ENCODE measurements around the gene NSDHL.

NSDHL gene

DNA sequence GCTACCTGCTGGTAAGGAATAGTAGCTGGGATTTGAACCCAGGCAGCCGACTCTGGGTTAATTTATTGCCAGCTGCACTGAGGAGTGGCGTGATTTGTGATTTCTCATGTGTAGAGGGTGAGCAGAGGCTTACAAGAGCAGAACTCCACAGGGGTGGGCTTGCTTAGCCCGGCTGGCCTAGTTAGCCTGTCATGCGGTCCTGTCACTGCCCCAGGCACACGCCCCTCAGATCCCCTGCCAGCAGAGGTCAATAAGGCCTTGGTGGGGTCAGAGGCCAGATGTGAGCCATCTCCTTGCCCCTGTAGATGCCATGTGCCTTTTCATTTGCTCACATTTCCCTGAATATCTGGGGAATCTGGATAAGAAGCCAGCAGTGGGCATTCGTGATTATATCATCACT is 13.4 kb downstream of the NSDHL start:
- no peak for DNase-seq (ENCODE audit: low read depth in 2 of 2)

DNA sequence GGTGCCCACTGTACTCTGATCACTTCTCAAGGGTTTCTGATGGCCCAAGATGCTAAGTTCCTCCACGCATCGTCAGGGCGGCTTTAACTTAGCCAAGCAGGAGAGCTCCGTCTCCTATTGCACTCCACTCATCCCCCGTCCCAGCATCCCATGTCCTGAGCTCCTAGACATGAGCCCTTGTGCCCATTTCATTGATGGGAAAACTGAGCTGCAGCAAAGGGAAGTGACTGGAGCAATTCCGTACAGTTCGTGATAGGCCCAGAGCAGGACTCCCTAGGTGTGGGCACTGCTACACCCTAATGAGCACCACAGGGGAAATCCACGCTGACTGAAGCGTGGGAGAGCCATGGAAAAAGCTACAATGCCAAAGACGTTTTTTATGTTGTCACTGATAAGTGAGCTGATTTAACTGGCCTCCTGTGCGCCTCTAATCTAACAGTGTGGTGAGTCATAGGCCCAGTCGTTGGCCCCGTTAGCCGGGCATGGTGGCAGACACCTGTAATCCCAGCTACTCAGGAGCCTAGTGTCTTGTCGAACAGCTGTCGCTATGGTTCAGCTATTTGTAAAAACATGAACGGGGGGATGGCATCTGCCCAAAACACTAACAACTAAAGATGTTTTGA is 14.9 kb downstream of the NSDHL start:
- DNase-seq (ENCODE audit: low read depth in 2 of 2), result no peak

DNA sequence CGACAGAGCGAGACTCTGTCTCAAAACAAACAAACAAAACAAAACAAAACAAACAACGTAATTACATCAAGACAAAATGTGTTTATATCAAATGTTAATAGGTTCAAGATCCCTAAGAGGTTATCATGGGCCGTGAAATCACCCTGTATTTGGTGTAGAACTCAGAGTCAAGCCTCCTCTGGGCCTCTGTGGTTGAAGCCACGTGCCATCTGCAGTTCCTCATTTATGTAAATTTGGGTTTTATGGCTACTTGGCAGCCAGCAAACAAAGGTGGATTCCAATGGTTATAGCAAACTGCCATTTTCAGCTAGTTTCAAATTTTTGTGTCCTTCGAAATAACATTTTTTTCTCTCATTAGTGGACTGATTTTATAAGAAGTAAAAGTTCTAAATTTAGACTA is 16.4 kb downstream of the NSDHL start:
- no peak for DNase-seq (ENCODE audit: low read depth in 2 of 2)

DNA sequence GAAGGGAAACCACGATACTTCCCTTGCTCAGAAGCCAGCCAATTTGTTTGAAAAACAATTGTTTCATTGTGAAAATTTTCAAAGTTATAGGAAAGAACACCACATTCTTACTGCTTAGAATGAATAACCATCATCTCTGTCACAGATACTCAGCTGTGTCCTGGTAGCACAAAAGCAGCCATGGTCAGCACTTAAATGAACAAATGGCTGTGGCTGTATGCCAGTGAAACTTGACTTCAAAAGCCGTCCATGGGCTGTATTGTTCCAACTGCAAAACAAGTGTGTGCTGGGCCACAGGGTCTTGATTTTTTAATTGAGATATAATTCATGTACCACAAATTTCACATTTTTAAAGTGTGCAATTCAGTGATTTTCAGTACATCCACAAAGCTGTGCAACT is 19.6 kb downstream of the NSDHL start:
- no peak for DNase-seq (ENCODE audit: low read depth in 2 of 2)

DNA sequence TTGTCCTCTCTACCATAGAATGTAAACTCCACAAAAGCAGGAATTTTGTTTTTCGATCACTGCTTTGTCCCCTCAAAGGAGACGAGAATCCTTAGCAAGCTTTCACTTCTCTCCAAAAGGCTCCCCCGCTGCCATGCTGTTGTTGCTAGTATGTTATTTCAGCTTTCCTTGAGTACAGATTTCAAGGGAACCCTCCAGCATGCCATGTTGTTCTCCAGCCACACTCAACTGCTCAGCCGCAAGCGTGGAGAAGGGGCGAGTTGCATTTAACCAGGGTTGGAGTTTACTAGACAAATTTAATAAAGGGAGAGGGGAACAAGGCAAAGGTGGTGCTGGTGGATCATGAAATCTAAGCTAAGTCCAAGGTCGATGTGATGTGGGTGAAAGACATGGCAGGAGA is 23.1 kb downstream of the NSDHL start:
- no peak for DNase-seq (ENCODE audit: low read depth in 2 of 2)

DNA sequence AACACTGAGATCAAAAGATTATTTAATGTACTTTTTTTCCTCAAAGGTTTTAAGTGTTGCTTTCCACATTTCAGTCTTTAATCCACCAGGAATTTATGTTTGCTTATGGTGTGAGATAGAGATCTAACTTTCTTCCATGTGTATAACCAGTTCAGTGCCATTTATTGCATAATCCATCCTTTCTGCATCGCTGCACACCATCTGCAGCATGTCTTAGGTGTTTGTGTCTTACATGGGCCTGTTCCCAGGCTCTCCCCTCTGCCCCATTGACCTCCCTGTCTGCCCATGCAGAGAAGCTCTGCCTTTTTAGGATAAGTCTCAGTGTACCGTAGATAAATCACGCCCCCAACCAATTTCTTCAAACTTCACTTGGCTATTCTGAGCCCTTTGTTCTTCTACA is 30.3 kb downstream of the NSDHL start:
- no peak for DNase-seq (ENCODE audit: low read depth in 2 of 2)

DNA sequence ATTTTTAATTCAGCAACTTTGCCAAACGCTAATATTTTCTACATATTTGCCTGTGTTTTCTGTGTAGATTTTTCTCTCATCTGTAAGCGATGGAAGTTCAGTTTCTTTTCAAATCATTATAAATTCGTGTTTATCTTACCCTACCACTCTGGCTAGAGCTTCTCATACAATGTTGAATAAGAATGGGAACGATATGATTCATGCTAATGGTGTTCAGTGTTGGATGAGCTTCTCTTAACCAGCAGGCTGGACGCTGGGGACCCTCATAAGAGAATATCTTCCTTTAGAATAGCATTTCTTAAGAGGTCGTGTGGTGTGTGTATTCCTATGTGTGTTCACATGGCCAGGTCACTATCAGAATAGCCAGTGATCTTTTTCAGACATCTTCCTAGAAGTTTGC is 31.0 kb downstream of the NSDHL start:
- DNase-seq (ENCODE audit: low read depth in 2 of 2), result no peak

DNA sequence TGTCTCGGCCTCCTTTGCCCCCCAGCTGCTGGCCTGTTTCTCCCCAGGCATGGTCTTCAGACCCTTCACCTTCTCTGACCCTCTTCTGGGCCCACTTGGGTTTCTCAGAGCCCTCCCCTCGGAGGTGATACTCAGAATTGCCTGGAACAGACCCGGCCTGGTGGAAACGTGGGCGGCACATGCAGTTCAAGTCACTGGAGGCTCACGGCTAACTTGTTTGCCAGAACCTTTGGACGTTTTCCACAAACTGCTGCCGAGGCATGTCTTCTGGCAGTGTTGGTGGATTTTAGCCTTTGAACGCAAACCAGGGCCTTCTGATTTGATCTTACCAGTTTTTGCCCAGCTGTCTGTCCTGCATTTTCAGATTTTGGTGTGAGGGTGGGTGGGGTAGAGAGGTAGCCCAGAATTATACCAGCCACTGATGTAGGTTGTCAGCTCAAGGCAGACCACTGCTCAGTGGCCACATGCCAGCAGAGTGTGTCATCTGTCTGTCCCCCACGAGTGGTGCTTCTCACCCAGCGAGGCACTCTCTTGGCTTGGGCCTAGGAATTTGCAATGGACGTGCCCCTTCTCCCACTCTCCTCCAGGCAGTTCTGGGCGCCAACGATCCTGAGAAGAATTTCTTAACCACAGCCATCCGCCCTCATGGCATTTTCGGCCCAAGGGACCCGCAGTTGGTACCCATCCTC is 34.5 kb downstream of the NSDHL start:
- no peak for DNase-seq (ENCODE audit: low read depth in 2 of 2)

DNA sequence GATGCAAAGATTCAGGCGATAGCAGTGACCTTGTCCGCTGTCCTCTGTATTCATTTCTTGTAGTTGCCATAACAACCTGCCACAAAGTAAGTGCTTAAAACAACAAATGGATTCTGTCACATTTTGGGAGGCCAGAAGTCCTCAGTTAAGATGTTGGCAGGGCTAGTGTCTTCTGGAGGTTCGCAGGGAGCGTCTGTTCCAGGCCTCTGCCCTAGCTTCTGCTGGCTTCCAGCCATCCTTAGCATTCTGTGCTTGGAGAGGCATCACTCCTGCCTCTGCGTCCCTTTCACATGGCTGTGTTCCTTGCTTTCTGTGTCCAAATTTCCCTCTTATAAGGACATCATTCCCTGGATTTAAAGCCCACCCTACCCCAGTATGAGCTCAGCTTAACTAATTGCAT is 35.5 kb downstream of the NSDHL start:
- DNase-seq (ENCODE audit: low read depth in 2 of 2), result no peak

DNA sequence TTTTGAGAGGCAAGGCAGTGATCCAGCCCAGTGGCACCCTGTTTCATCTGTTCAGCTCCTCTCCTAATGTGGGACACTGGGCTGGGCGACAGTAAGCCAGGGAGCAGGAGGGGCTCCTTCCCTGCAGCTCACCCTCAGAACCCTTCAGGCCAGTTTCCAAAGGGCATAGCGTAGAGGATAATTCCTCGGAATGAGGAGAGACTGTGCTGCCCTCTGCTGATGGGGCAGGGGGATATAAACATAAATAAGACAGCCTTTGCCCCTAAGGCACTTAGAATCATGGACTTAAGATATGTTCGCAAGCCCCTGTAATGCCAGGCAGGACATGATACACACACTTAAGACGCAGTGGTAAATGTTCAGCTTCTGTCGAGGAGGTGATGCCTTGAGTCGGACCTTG is 39.1 kb downstream of the NSDHL start:
- DNase-seq (ENCODE audit: low read depth in 2 of 2), result no peak

DNA sequence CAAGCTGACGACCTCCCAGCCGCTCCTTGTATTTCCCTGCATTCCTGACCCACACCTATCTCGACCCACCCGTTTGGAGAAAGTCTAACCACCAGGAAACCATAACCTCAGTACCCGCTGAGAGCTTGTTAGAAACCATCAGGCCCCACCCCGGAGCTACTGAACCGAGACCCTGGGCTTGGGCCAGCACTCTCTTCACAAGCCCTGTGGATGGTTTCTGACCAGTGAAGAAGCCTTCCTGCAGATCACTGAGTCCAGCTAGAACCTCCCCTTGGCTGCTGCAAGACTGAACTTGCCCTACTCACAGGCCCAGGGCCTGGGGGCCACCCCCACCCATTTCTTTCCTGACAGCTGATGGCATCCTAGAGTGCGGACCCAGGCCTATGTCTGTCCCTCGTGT is 40.4 kb downstream of the NSDHL start:
- no peak for DNase-seq (ENCODE audit: low read depth in 2 of 2)

DNA sequence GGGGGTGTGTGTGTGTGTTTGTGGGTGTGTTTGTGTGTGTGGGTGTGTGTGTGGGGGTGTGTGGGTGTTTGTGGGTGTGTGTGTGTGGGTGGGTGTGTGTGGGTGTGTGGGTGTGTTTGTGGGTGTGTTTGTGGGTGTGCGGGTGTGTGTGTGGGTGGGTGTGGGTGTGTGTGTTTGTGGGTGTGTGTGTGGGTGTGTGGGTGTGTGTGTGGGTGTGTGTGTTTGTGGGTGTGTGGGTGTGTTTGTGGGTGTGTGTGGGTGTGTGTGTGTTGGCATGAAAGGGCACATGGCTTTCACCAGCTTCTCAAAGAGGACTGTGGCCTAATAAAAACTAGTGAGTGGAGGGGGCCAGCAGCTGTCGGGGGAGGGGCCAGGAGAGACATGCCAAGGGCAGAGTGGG is 41.7 kb downstream of the NSDHL start:
- DNase-seq (ENCODE audit: low read depth in 2 of 2), result no peak

DNA sequence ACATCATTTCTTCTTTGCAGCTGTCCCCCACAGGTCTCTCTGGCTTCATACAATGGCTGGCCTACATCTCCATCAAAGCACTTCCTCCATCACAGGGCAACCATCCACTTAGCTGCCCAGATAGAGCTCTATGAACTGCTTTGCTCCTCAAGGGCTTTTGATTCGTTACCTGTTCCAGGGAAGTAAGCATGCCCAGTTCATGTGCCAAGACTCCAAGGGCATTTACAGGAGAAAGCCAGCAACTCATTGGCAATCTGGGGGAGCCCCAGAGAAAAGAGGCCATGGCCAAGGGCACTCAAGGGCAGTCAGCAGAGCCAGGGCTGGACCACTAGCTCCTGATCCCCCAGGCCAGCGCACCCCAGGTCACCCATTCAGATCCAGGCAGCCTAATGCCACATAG is 42.5 kb downstream of the NSDHL start:
- no peak for DNase-seq (ENCODE audit: low read depth in 2 of 2)

DNA sequence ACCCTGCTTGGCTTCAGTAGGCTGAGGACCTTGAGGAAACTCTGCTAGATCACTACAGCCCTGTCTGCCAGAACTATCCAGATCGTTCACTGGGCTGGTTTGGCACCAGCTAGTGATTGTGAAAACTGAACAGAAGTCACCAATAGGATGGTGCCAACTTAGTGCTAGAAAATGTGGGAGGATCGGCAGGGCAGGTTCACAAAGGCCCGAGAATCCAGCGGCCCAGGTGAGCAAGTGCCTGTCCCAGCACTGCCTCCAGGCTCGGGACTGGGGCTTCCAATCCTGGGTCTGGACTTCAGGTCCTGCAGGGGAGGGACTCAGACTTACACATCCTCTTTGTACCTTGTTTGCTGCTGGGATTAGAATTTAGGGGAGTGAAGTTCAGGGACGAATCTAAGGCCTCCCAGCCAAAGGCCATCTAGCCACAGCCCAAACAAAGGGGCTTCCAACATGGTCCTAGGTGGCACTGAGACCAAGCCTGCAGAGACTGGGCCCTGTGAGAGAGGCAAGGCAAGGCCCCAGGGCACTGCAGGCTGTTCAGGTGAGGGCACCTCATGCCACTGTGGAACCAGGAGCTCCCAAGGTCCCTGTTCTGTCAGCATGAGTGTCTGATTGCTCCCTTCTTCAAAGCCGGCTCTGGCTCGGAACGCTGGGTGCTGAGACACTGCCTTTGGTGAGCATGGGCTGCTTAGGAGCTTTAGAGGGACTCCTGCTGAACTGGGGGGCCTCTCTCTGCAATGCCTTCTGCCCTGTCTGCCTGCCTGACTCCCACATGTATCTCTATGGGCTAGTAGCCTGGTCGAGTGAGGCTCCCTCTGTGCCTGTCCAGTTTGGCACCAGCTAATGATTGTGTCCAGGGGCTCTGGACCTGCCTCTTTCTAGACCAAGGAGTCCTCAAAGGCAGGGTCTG is 46.3 kb downstream of the NSDHL start:
- no peak for DNase-seq (ENCODE audit: low read depth in 2 of 2)

DNA sequence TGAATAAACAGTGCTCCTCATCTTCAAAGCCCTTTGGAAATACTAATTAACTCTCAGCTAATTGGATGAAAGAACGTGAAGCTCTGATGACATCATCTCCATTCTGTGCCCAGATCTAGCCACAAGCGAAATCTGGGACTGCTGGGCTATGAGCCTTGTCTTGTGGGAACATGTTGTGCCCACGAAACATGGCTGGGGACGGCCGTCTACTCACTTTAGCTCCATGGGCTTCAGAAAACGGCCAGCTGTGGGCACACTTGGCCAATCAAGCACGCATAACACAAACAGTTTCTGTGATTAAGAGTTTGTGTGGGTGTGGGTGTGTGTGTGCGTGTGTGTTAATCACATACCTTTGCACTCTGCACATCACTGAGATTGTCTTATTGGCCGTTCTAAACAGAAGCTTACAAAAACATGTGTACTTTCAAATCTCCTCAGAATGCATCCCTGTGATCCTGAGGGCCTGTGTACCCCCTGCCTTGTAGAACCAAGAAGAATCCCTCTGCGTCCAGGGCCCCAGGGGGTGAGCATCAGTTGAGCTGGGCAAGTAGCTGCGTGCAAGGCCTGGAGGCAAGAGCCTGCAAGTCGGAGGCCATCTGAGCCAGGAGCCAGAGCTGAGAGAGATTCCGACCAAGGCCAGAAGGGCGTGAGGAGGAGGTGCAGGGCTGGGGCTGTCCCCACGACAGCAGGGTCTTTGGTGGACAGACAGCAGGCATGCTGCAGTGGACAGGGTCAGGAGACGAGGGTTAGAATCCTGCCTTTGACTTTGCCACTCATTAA is 48.3 kb downstream of the NSDHL start:
- DNase-seq (ENCODE audit: low read depth in 2 of 2), result no peak

DNA sequence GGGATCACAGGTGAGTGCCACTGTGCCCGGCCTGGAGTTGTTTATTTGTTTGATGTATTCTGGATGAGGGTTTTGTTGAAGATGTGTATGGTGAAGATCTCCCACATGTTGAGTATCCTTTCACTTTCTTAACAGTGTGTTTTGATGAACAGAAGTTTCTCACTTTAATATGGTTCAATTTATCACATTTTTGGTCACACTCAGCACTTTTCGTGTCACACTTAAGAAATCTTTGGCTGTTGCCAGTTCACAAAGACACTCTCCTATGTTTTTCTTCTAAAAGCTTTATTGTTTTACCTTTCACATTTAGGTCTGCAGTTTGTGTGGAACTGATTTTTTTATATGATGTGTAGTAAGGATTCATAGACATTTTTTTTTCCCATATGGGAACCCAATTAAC is 50.4 kb downstream of the NSDHL start:
- DNase-seq (ENCODE audit: low read depth in 2 of 2), result no peak

DNA sequence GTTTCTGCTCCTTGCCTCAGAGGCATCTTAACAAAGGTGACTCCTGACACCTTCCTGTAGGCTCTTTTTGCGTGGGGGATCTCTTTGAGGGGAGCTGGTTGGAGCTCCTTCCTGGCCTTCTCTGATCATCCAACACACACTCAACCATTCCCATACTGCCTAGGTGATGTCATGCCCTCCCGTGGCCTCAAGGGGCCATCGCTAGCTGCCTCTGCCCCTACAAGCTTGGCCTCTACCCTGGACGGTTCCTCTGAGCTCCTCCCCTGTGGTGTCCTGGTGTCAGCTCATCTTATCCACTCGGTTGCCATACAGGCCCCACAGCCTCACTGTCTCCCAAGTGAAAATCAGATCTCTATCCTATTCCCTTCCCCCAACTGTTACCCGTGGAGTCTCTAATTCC is 53.3 kb downstream of the NSDHL start:
- DNase-seq (ENCODE audit: low read depth in 2 of 2), result no peak

DNA sequence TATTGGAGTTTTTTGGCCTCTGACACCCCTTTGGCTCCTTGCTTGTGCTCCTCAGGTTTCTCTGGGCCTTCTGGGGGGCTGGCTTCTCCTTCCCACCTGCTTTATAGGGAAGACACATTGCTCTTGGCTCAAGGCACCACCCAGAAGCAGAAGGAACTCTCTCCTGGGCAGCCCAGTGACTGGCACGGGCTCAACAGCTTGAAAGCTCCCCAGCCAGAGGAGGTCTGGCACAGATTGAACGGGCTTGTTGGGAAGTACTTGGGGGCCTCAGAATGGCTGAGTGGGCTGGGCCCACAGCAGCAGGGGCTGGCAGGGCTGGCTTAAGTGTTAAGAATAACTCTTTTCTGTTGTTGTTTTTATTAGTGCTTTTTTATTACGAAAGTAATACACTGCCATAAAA is 55.9 kb downstream of the NSDHL start:
- no peak for DNase-seq (ENCODE audit: low read depth in 2 of 2)

DNA sequence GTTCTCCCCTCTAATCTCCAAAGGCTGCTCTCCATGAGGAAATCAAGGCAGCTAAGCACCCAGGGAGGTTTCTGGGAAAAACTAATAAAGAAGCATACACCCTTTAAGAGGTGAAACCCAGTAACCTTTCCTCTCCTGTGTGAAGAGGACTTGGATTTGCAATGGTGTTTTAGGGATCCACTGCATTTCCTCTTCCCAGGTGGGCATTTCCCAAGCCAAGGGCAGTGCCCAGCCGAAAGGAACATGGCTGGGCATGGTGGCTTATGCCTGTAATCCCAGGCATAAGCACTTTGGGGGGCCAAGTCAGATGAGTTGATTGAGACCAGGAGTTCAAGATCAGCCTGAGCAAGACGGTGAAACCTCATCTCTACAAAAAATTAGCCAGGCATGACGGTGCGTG is 61.6 kb downstream of the NSDHL start:
- DNase-seq (ENCODE audit: low read depth in 2 of 2), result no peak

DNA sequence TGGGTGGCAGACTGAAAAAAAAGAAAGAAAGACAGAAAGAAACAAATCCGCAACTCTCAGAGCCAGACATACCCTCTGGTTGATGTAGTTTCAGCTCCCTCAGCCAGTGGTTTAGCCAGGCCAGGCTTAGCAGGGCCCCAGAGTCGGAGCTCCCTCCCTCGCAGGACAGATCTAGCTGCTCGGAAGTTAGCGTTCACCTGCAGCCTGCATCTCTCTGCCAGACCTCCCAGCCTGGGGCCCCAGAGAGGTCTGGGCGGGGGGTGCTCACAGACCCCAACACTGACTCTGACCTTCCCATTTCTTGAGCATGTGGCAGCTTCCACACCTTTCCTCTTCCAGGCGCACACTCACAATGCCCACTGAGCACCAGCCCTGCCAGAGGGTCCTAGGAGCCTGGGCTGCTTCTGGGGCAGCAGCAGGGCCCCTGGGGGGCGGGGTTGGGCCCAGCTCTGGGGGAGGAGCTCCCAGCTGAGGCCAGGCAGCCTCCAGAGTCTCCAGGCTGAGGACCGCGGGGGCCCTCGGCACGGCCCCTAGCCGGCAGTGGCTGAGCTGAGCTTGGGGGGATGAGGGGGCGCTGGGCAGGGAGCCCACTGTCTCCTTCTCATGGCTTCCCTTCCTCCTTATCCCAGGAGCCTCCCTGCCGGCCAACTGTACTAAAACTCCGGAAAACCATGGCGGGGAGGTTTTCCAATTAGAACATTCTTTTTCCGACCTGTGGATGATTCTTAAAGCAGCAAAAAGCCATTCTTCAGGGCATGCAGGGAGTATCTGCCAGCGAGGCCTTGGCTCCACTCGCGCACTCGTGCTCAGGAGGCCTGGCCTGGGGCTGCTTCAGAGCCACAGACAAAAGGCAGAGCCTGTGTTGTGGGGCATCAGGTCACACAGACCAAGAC is 62.4 kb downstream of the NSDHL start:
- no peak for DNase-seq (ENCODE audit: low read depth in 2 of 2)

DNA sequence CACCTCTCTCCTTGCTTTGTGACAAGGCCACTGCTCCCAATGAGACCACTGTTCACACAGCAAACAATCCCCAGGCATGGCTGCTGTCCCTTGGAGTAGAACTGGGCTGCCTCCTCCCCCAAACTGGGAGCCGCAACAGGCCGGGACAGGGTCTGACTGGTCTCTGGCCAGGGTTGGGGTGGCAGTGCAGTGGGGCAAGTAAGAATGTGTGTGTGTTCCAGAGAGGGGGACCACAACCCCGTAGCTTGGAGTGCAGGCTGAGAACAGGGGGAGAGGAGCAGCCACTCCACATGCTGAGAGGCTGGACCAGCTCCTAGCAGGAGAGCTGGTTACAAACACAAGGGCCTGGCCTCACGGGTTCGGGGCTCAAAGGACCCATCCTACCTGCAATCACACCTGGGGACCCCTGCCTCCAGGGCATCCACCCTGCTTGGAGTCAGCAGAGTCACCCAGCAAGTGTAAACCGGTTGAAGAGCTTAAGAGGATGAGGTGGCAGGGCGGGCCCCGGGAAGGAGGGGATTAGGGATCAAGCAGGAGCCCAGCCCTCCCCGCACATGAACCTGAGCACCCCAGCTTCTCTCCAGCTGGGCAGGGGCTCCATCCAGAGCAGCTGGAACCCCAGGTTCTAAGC is 63.2 kb downstream of the NSDHL start:
- DNase-seq (ENCODE audit: low read depth in 2 of 2), result no peak

Measured in fibroblast of skin of left quadriceps (primary cell).